Uterus (tissue), 2 donors: ENCODE data around the gene NSMF.

ENCODE experiments used
- CTCF ChIP-seq, 4 experiments: fragments of 200-600 bp in 2 of 4; fragments of 450-650 bp in 2 of 4; sonication (generic) in 2 of 4; IDR thresholded peaks; one replicate each; pipeline ENCODE4 v1.5.1; 2016 to 2019; ENCODE audit warnings: antibody characterized with exemption in 4 of 4, mild to moderate bottlenecking in 2 of 4, moderate library complexity in 1 of 4
- POLR2A ChIP-seq, 2 donors: fragments of 450-650 bp; IDR thresholded peaks; one replicate each; pipeline ENCODE4 v1.6.1; 2016; ENCODE audit warnings: antibody characterized with exemption in 2 of 2, mild to moderate bottlenecking in 1 of 2, moderate library complexity in 1 of 2

- no peak for TF ChIP-seq CTCF (IDR thresholded peaks at IDR 0.05)
- no peak for TF ChIP-seq POLR2A (IDR thresholded peaks at IDR 0.05)
These were observed 55.9 kb downstream of the NSMF start for GRCh38 chr9:137403269-137403668.
